Ovary (tissue), 9 donors: ENCODE data around the gene CSNK2A2. TPM values are rescaled to one million over a fixed set of nuclear protein-coding genes. Genes with fewer than 3 reads are reported as not detected.

Source experiments
- DNase-seq, 5 donors: peaks; one replicate each; pipeline ENCODE4 v3.0.0-alpha.2; 2019 to 2020
- H3K27ac ChIP-seq, 2 donors: fragments of 200-600 bp; one replicate each; pipeline versions ENCODE4 v1.5.1 to v1.8.0; 2019 to 2022
- H3K27me3 ChIP-seq: fragments of 200-600 bp; one replicate; pipeline ENCODE4 v1.8.0; 2022
- H3K36me3 ChIP-seq: fragments of 200-600 bp; sonication (generic); one replicate; pipeline ENCODE4 v1.5.1; 2019
- H3K4me1 ChIP-seq: one replicate; pipeline ENCODE4 v1.8.1; 2013; ENCODE audit warnings: mild to moderate bottlenecking, moderate library complexity; ENCODE audit not compliant: insufficient read depth
- H3K4me3 ChIP-seq: fragments of 200-600 bp; sonication (generic); one replicate; pipeline ENCODE4 v1.5.1; 2017
- H3K9me3 ChIP-seq, 2 donors: fragments of 200-600 bp in 1 of 2; sonication (generic) in 1 of 2; one replicate each; pipeline versions ENCODE4 v1.5.1 to v1.8.1; 2013 to 2019; ENCODE audit warnings: mild to moderate bottlenecking in 1 of 2, moderate library complexity in 1 of 2
- CTCF ChIP-seq, 3 donors: fragments of 450-650 bp in 2 of 3; fragments of 200-600 bp in 1 of 3; IDR thresholded peaks; one replicate each; pipeline versions ENCODE4 v1.5.1 to v1.8.0; 2016 to 2022; ENCODE audit warnings: antibody characterized with exemption in 3 of 3, mild to moderate bottlenecking in 1 of 3
- EP300 ChIP-seq: sonication (generic); formaldehyde crosslinking; IDR thresholded peaks from one replicate; pipeline ENCODE4 v1.6.1; 2017; ENCODE audit warnings: antibody characterized with exemption
- POLR2A ChIP-seq: fragments of 450-650 bp; IDR thresholded peaks from one replicate; pipeline ENCODE4 v1.6.1; 2017; ENCODE audit warnings: antibody characterized with exemption, mild to moderate bottlenecking, moderate library complexity
- WGBS, 3 donors: extraction: QIAGEN DNeasy Blood & Tissue Kit in 1 of 3; methylation state at CpG; one replicate each; pipeline versions ENCODE4 v1.1.5 to v1.1.7; 2013 to 2017; 5-methylcytosine and 5-hydroxymethylcytosine counted together
- intact Hi-C, 4 donors: fragments of 100-400 bp; cut with DNase I; formaldehyde crosslinking; loops; one replicate each; pipeline versions ENCODE4 v1.11.0 to v1.15.1; 2022 to 2023
- polyA plus RNA-seq, 2 donors: library from polyadenylated mRNA; stranded (reverse); fragments of 200-250 nt in 1 of 2; fragments of 350-450 nt in 1 of 2; fragmentation: Illumina TruSeq in 1 of 2; extraction: RNeasy Lipid Tissue Mini Kit (QIAGEN cat#74804) in 1 of 2; gene quantifications; one replicate each; pipeline ENCODE4 v1.2.3, GENCODE V29; 2013 to 2014
- total RNA-seq, 7 donors: library from RNA; depleted of rRNA in 2 of 7; stranded (reverse); fragments of >200 nt in 2 of 7; fragmentation: NEBNext Ultra II Directional in 3 of 7; extraction: Animal tissue kit (Norgen Biotek cat#: 25700) in 3 of 7; gene quantifications; one replicate each; pipeline versions ENCODE4 v1.1.0 to v1.2.4, GENCODE V29; 2016 to 2023
- donor health status: DM: no; HTN: no; CAD: no; lungs with moderate emphysema.
- donor health status: DM: no; HTN: no; CAD: no.
- donor health status: Bipolar disorder and iron deficiency.
- donor health status: DM: yes; HTN: yes; CAD: no.
- donor health status: DM: no; HTN: no; CAD: no.
- donor health status: DM: yes; HTN: yes; CAD: no.

CSNK2A2 gene
- total and polyA plus RNA-seq, 9 donors = 23.1 to 95.6 (median 58.1) TPM

- DNase-seq = no peak
- Histone ChIP-seq H3K4me3 (peak overlapping the region; percentile 85), H3K36me3 (no peaks in the 10 kb centered on the region), H3K4me1 (peaks cover 5% of the 10 kb centered on the region), H3K27ac (no peak overlapping the region), H3K27me3 (no peaks in the 10 kb centered on the region), H3K9me3 (no peaks in the 10 kb centered on the region)
- TF ChIP-seq POLR2A = no peak
- TF ChIP-seq CTCF (IDR thresholded peaks at IDR 0.05) = no peak
- no peak for TF ChIP-seq EP300
- intact Hi-C loops = loop anchor here in 2 of 4 donors (10.0 kb wide), 1 partner anchor 172 kb away; the partner anchor contains the start of gene MMP15 (in 2 of the 2)
- WGBS, 3 donors = 17 to 18% (median 17%) methylated on average over 11 of the region's 11 CpGs
Observed at GRCh38 chr16:58196898-58197313, 1.0 kb downstream of the CSNK2A2 start.

- no peaks in the 10 kb centered on the region for H3K9me3 ChIP-seq
- H3K36me3 ChIP-seq = no peaks in the 10 kb centered on the region
- no peak overlapping the region for H3K4me3 ChIP-seq
- intact Hi-C loops = loop anchor here in 2 of 4 donors (10.0 kb wide), 1 partner anchor 171 kb away; the partner anchor contains the start of gene MMP15 (in 2 of the 2)
- TF ChIP-seq POLR2A (no peak), EP300 (no peak), CTCF (IDR thresholded peaks at IDR 0.05) (no peak)
- H3K27me3 ChIP-seq = no peaks in the 10 kb centered on the region
- H3K4me1 ChIP-seq = peaks cover 5% of the 10 kb centered on the region
- no peak for DNase-seq
- no peak overlapping the region for H3K27ac ChIP-seq
- WGBS, 3 donors = 86 to 90% (median 87%) methylated on average over 3 of the region's 3 CpGs
Observed at GRCh38 chr16:58195771-58196170, 2.1 kb downstream of the CSNK2A2 start.

- WGBS, 3 donors = 72 to 81% (median 81%) methylated on average over 4 of the region's 4 CpGs
- intact Hi-C loops = loop anchor here in 2 of 4 donors (10.0 kb wide), 1 partner anchor 171 kb away; the partner anchor contains the start of gene MMP15 (in 2 of the 2)
- no peaks in the 10 kb centered on the region for H3K9me3 ChIP-seq
- no peaks in the 10 kb centered on the region for H3K36me3 ChIP-seq
- H3K4me3 ChIP-seq = no peak overlapping the region
- no peak for DNase-seq
- H3K27me3 ChIP-seq = no peaks in the 10 kb centered on the region
- TF ChIP-seq POLR2A = no peak
- TF ChIP-seq CTCF (IDR thresholded peaks at IDR 0.05) = no peak
- TF ChIP-seq EP300 = no peak
- peaks cover 5% of the 10 kb centered on the region for H3K4me1 ChIP-seq
- no peak overlapping the region for H3K27ac ChIP-seq
Observed at GRCh38 chr16:58195344-58195743, 2.6 kb downstream of the CSNK2A2 start.

- H3K36me3 ChIP-seq = no peaks in the 10 kb centered on the region
- H3K9me3 ChIP-seq = no peaks in the 10 kb centered on the region
- H3K27me3 ChIP-seq = no peaks in the 10 kb centered on the region
- intact Hi-C loops = loop anchor here in 2 of 4 donors (10.0 kb wide), 1 partner anchor 170 kb away; the partner anchor contains the start of gene MMP15 (in 2 of the 2)
- H3K4me3 ChIP-seq = no peak overlapping the region
- 61 to 78% (median 70%) methylated on average over 3 of the region's 3 CpGs for WGBS, 3 donors
- peaks cover 5% of the 10 kb centered on the region for H3K4me1 ChIP-seq
- no peak for TF ChIP-seq EP300
- H3K27ac ChIP-seq = no peak overlapping the region
- DNase-seq = no peak
Observed at GRCh38 chr16:58194790-58195189, 3.1 kb downstream of the CSNK2A2 start.

- no peak for TF ChIP-seq CTCF (IDR thresholded peaks at IDR 0.05)
- TF ChIP-seq EP300 = no peak
- no peak for TF ChIP-seq POLR2A
- 85 to 89% (median 87%) methylated on average over 10 of the region's 10 CpGs for WGBS, 3 donors
Observed at GRCh38 chr16:58187665-58188421, 10.1 kb downstream of the CSNK2A2 start.

More at GRCh38 chr16:58187665-58188421, 10.1 kb downstream of the CSNK2A2 start:
- H3K4me3 ChIP-seq = no peak overlapping the region
- intact Hi-C loops = no loop called here
- DNase-seq = no peak
- H3K27ac ChIP-seq = no peak overlapping the region
- no peaks in the 10 kb centered on the region for H3K27me3 ChIP-seq
- H3K4me1 ChIP-seq = no peaks in the 10 kb centered on the region
- no peaks in the 10 kb centered on the region for H3K36me3 ChIP-seq
- no peaks in the 10 kb centered on the region for H3K9me3 ChIP-seq
